GM23338 (cell line): ENCODE data around the gene RBP4. TPM values are rescaled to one million over a fixed set of nuclear protein-coding genes. Genes with fewer than 3 reads are reported as not detected.
"Not testable (repeated sequence)": the region's sequence is repeated elsewhere in the genome, so short reads cannot be mapped to it uniquely, and the experiment has no call there.

ENCODE experiments used
- ATAC-seq: fragments of 200-7000 bp; cut with Tn5 transposase; 3 replicates; pipeline ENCODE4 v1.9.1; 2020
- DNase-seq: peaks from one replicate; pipeline ENCODE4 v3.0.0-alpha.2; 2015; ENCODE audit warnings: low spot score
- H2AFZ ChIP-seq: fragments of 200-600 bp; sonication (generic); 2 replicates; pipeline ENCODE4 v1.8.0; 2016; ENCODE audit warnings: antibody characterized with exemption, mild to moderate bottlenecking, moderate library complexity
- H3F3A ChIP-seq: fragments of 200-600 bp; sonication (generic); replicated peaks from 2 replicates; pipeline ENCODE4 v1.8.0; 2017; ENCODE audit warnings: antibody characterized with exemption, mixed run types, low read depth
- H3K27ac ChIP-seq: fragments of 200-600 bp; sonication (generic); 2 replicates; pipeline ENCODE4 v1.6.1; 2016; ENCODE audit warnings: low read depth
- H3K27me3 ChIP-seq: fragments of 200-600 bp; sonication (generic); 2 replicates; pipeline ENCODE4 v1.8.0; 2016; ENCODE audit warnings: mild to moderate bottlenecking, mixed run types, moderate library complexity; ENCODE audit not compliant: insufficient read depth
- H3K36me3 ChIP-seq: fragments of 200-600 bp; sonication (generic); 2 replicates; pipeline ENCODE4 v1.8.0; 2016; ENCODE audit warnings: mild to moderate bottlenecking; ENCODE audit not compliant: insufficient read depth
- H3K4me1 ChIP-seq: fragments of 200-600 bp; sonication (generic); 2 replicates; pipeline ENCODE4 v1.8.0; 2016; ENCODE audit warnings: mild to moderate bottlenecking, moderate library complexity; ENCODE audit not compliant: insufficient read depth
- H3K4me2 ChIP-seq: fragments of 200-600 bp; sonication (generic); 2 replicates; pipeline ENCODE4 v1.7.1; 2017; ENCODE audit warnings: mixed run types
- H3K4me3 ChIP-seq: fragments of 200-600 bp; sonication (generic); 2 replicates; pipeline ENCODE4 v1.6.1; 2016; ENCODE audit warnings: mixed run types
- H3K79me2 ChIP-seq: fragments of 200-600 bp; sonication (generic); replicated peaks from 2 replicates; pipeline ENCODE4 v1.8.0; 2017; ENCODE audit warnings: mild to moderate bottlenecking; ENCODE audit not compliant: insufficient read depth
- H3K9me2 ChIP-seq: fragments of 200-600 bp; sonication (generic); 2 replicates; pipeline ENCODE4 v1.8.0; 2017; ENCODE audit not compliant: insufficient read depth
- H4K20me1 ChIP-seq: fragments of 200-600 bp; sonication (generic); replicated peaks from 2 replicates; pipeline ENCODE4 v1.8.0; 2017; ENCODE audit warnings: mild to moderate bottlenecking; ENCODE audit not compliant: insufficient read depth
- H3K27ac Mint-ChIP-seq: 2 replicates; pipeline ENCODE4 v1.8.0; 2020; ENCODE audit warnings: inconsistent platforms, mild to moderate bottlenecking, moderate library complexity, mixed read lengths
- H3K27me3 Mint-ChIP-seq: 3 replicates; pipeline ENCODE4 v1.8.0; 2022; ENCODE audit warnings: low read depth, mild to moderate bottlenecking, moderate library complexity, mixed read lengths, inconsistent platforms; ENCODE audit not compliant: insufficient read depth, poor library complexity
- H3K36me3 Mint-ChIP-seq: 3 replicates; pipeline ENCODE4 v1.8.0; 2021; ENCODE audit warnings: low read depth, mild to moderate bottlenecking, inconsistent platforms, moderate library complexity, mixed read lengths
- H3K4me1 Mint-ChIP-seq: 3 replicates; pipeline ENCODE4 v1.8.0; 2020; ENCODE audit warnings: mild to moderate bottlenecking, inconsistent platforms, mixed read lengths
- H3K4me3 Mint-ChIP-seq: 3 replicates; pipeline ENCODE4 v1.8.0; 2021; ENCODE audit warnings: moderate library complexity, mild to moderate bottlenecking, inconsistent platforms, mixed read lengths
- H3K9me3 Mint-ChIP-seq: 3 replicates; pipeline ENCODE4 v1.8.0; 2020; ENCODE audit warnings: moderate library complexity, mild to moderate bottlenecking, inconsistent platforms, mixed read lengths
- ETS1 ChIP-seq: IDR thresholded peaks from 2 replicates; pipeline ENCODE4 v1.6.1; 2016; ENCODE audit warnings: antibody characterized with exemption
- JUNB ChIP-seq: IDR thresholded peaks from one replicate; pipeline ENCODE4 v1.6.1; 2016; ENCODE audit warnings: antibody characterized with exemption; ENCODE audit not compliant: unreplicated experiment
- POLR2AphosphoS5 ChIP-seq: IDR thresholded peaks from 2 replicates; pipeline ENCODE4 v1.6.1; 2016; ENCODE audit warnings: antibody characterized with exemption, low read depth
- STAT1 ChIP-seq: IDR thresholded peaks from one replicate; pipeline ENCODE4 v1.6.1; 2016; ENCODE audit warnings: antibody characterized with exemption; ENCODE audit not compliant: unreplicated experiment
- polyA plus RNA-seq: library from polyadenylated mRNA; unstranded; fragments of >200 nt; fragmentation: Nextera tagmentation; extraction: Ambion mirVana; gene quantifications from 2 replicates; pipeline ENCODE4 v1.2.1, GENCODE V29; 2016
- total RNA-seq: library from RNA; depleted of rRNA; stranded (reverse); fragments of >200 nt; shearing (Covaris generic); gene quantifications from 2 replicates; pipeline ENCODE4 v1.2.3, GENCODE V29; 2014
- TF ChIP-seq, protein P1 (sequence below), 2 experiments: fragments of 200-600 bp in 1 of 2; sonication (generic) in 1 of 2; conservative IDR thresholded peaks; 2 replicates each; pipeline versions ENCODE4 v1.5.1 to v1.6.1; 2016 to 2017; ENCODE audit warnings: antibody characterized with exemption in 2 of 2, low read depth in 2 of 2, mild to moderate bottlenecking in 2 of 2, moderate library complexity in 1 of 2
- TF ChIP-seq, protein P2 (sequence below): IDR thresholded peaks from one replicate; pipeline ENCODE4 v1.6.1; 2018; ENCODE audit warnings: antibody characterized with exemption; ENCODE audit not compliant: unreplicated experiment

RBP4 gene
- total and polyA plus RNA-seq, 2 experiments from 2014 or later, result 0.79 to 1.0 TPM

DNA sequence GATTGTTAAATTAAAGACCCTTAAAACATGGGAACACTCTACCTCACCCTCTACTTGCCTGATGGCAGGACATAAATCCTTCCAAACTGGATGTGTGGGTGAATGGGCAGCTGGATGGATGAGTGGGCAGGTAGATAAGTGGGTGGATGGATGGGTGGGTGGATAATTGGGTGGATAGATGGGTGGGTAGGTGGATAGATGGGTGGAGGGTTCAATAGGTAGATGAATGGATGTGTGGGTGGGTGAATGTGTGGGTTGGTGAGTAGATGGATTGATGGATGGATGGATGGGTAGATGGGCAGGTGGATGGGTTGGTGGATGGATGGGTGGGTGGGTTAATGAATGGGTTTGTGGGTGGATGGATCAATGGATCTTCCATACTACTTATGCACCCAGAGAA lies 53.5 kb downstream of the RBP4 start:
- Histone ChIP-seq H2AFZ (no peak overlapping the region), H3K27me3 (peaks cover 8% of the 10 kb centered on the region), H3K9me2 (no peaks in the 10 kb centered on the region), H3K4me2 (no peak overlapping the region), H3F3A (no peaks in the 10 kb centered on the region), H3K36me3 (no peaks in the 10 kb centered on the region), H3K4me3 (no peak overlapping the region), H3K79me2 (no peaks in the 10 kb centered on the region), H4K20me1 (no peaks in the 10 kb centered on the region), H3K27ac (no peak overlapping the region), H3K4me1 (no peaks in the 10 kb centered on the region)
- H3K9me3 Mint-ChIP-seq, result no peaks in the 10 kb centered on the region
- H3K27me3 Mint-ChIP-seq, result peaks cover 6% of the 10 kb centered on the region
- no peak for TF ChIP-seq JUNB
- TF ChIP-seq, protein P1, sequence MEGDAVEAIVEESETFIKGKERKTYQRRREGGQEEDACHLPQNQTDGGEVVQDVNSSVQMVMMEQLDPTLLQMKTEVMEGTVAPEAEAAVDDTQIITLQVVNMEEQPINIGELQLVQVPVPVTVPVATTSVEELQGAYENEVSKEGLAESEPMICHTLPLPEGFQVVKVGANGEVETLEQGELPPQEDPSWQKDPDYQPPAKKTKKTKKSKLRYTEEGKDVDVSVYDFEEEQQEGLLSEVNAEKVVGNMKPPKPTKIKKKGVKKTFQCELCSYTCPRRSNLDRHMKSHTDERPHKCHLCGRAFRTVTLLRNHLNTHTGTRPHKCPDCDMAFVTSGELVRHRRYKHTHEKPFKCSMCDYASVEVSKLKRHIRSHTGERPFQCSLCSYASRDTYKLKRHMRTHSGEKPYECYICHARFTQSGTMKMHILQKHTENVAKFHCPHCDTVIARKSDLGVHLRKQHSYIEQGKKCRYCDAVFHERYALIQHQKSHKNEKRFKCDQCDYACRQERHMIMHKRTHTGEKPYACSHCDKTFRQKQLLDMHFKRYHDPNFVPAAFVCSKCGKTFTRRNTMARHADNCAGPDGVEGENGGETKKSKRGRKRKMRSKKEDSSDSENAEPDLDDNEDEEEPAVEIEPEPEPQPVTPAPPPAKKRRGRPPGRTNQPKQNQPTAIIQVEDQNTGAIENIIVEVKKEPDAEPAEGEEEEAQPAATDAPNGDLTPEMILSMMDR (conservative IDR thresholded peaks at IDR 0.05; ENCODE audit: low read depth in 2 of 2), result no peak
- no peak for TF ChIP-seq STAT1
- H3K27ac Mint-ChIP-seq, result no peak overlapping the region
- no peaks in the 10 kb centered on the region for H3K4me1 Mint-ChIP-seq
- DNase-seq (no peak), ATAC-seq (no peak)
- H3K36me3 Mint-ChIP-seq, result no peaks in the 10 kb centered on the region
- no peak overlapping the region for H3K4me3 Mint-ChIP-seq

DNA sequence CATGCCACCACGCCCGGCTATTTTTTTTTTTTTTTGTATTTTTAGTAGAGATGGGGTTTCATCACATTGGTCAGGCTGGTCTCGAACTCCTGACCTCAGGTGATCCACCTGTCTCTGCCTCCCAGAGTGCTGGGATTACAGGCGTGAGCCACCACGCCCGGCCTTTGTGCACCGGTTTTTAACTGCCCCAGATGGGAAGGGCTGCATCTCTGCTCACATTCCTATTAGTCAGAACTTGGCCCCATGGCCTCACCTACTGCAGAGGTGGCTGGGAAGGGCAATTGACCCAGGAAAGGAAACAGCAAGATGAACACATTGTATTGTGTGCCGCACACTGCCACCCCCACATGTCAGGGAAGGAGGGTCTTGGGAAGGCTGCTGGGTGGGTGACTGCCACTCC lies 54.0 kb downstream of the RBP4 start:
- not testable (repeated sequence) for DNase-seq, H2AFZ ChIP-seq, H3K27me3 ChIP-seq, H3K27ac ChIP-seq, H4K20me1 ChIP-seq, H3K9me3 Mint-ChIP-seq, H3K4me1 Mint-ChIP-seq, ATAC-seq, H3K4me1 ChIP-seq, H3K4me2 ChIP-seq, H3K79me2 ChIP-seq, H3K36me3 Mint-ChIP-seq, H3K36me3 ChIP-seq, H3F3A ChIP-seq, H3K27ac Mint-ChIP-seq, H3K4me3 Mint-ChIP-seq, H3K27me3 Mint-ChIP-seq, H3K9me2 ChIP-seq, H3K4me3 ChIP-seq

DNA sequence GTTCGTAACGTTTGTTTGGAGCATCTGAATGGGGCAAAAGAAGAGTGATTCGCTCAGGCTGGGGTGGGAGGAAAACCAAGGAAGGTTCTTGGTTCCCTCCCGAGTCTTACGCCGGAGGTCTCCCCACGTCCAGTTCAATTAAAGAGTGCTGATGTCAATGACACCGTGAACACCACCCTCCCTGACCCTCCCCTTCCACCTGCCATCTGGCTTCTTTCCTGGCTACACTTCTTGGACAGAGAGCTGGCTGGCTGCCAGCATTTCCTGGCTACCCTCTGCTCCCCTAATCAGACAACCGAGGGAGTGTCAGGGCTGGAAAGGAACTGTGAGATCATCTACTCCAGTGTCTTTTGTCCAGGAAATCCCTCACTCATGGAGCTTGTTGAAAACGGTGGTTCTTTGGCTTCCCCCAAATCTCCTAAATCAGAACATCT lies 58.7 kb downstream of the RBP4 start:
- H3K27ac ChIP-seq, result no peak overlapping the region
- no peak overlapping the region for H3K4me3 ChIP-seq
- no peak overlapping the region for H3K27ac Mint-ChIP-seq
- TF ChIP-seq, protein P2, sequence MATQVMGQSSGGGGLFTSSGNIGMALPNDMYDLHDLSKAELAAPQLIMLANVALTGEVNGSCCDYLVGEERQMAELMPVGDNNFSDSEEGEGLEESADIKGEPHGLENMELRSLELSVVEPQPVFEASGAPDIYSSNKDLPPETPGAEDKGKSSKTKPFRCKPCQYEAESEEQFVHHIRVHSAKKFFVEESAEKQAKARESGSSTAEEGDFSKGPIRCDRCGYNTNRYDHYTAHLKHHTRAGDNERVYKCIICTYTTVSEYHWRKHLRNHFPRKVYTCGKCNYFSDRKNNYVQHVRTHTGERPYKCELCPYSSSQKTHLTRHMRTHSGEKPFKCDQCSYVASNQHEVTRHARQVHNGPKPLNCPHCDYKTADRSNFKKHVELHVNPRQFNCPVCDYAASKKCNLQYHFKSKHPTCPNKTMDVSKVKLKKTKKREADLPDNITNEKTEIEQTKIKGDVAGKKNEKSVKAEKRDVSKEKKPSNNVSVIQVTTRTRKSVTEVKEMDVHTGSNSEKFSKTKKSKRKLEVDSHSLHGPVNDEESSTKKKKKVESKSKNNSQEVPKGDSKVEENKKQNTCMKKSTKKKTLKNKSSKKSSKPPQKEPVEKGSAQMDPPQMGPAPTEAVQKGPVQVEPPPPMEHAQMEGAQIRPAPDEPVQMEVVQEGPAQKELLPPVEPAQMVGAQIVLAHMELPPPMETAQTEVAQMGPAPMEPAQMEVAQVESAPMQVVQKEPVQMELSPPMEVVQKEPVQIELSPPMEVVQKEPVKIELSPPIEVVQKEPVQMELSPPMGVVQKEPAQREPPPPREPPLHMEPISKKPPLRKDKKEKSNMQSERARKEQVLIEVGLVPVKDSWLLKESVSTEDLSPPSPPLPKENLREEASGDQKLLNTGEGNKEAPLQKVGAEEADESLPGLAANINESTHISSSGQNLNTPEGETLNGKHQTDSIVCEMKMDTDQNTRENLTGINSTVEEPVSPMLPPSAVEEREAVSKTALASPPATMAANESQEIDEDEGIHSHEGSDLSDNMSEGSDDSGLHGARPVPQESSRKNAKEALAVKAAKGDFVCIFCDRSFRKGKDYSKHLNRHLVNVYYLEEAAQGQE, result no peak
- TF ChIP-seq POLR2AphosphoS5, result no peak
- TF ChIP-seq STAT1, result no peak
- TF ChIP-seq ETS1, result no peak

More for the DNA sequence above, 58.7 kb downstream of the RBP4 start:
- H3K36me3 ChIP-seq, result no peaks in the 10 kb centered on the region
- H3K9me2 ChIP-seq, result no peaks in the 10 kb centered on the region
- H3K9me3 Mint-ChIP-seq, result no peaks in the 10 kb centered on the region; the same call in 2 of the 3 replicates
- DNase-seq, result no peak
- no peak overlapping the region for H3K4me3 Mint-ChIP-seq
- H3K4me2 ChIP-seq, result no peak overlapping the region
- H2AFZ ChIP-seq, result peak overlapping the region; percentile 5; the same call in 1 of the 2 replicates
- peaks cover 8% of the 10 kb centered on the region for H3K27me3 ChIP-seq
- H3K4me1 Mint-ChIP-seq, result no peaks in the 10 kb centered on the region
- H3F3A ChIP-seq, result no peaks in the 10 kb centered on the region
- H4K20me1 ChIP-seq, result no peaks in the 10 kb centered on the region
- H3K27me3 Mint-ChIP-seq, result peaks cover 7% of the 10 kb centered on the region
- ATAC-seq, result peak; percentile 80
- H3K4me1 ChIP-seq, result no peaks in the 10 kb centered on the region
- no peaks in the 10 kb centered on the region for H3K79me2 ChIP-seq
- no peaks in the 10 kb centered on the region for H3K36me3 Mint-ChIP-seq
